PFSK-1 (cell line): Measurements from ENCODE around the gene RTN4RL2.

Experiments
- FOXP2 ChIP-seq: optimal IDR thresholded peaks from 2 replicates; pipeline ENCODE3; 2011; ENCODE audit warnings: borderline replicate concordance, control low read depth, inconsistent platforms; ENCODE audit not compliant: insufficient read depth; ENCODE audit errors: extremely low read length, extremely low read depth
- POLR2AphosphoS5 ChIP-seq: IDR thresholded peaks from 2 replicates; pipeline ENCODE4 v1.6.1; 2012; ENCODE audit warnings: low read depth, mild to moderate bottlenecking, control low read depth, low read length, moderate library complexity
- REST ChIP-seq, 2 experiments: IDR thresholded peaks; 2 replicates each; pipeline versions ENCODE4 v1.6.1 to v1.8.0; 2011 to 2012; ENCODE audit warnings: low read depth in 2 of 2, low read length in 2 of 2, control low read depth in 1 of 2, inconsistent platforms in 1 of 2, mild to moderate bottlenecking in 1 of 2, moderate library complexity in 1 of 2; ENCODE audit not compliant: insufficient read depth in 1 of 2
- SIN3A ChIP-seq: IDR thresholded peaks from 2 replicates; pipeline ENCODE4 v1.6.1; 2012; ENCODE audit warnings: mild to moderate bottlenecking, low read length, moderate library complexity, borderline replicate concordance; ENCODE audit not compliant: insufficient read depth
- TAF1 ChIP-seq: IDR thresholded peaks from 2 replicates; pipeline ENCODE4 v1.6.1; 2012; ENCODE audit warnings: low read length, control low read depth, borderline replicate concordance; ENCODE audit not compliant: insufficient read depth

The RTN4RL2 gene

DNA sequence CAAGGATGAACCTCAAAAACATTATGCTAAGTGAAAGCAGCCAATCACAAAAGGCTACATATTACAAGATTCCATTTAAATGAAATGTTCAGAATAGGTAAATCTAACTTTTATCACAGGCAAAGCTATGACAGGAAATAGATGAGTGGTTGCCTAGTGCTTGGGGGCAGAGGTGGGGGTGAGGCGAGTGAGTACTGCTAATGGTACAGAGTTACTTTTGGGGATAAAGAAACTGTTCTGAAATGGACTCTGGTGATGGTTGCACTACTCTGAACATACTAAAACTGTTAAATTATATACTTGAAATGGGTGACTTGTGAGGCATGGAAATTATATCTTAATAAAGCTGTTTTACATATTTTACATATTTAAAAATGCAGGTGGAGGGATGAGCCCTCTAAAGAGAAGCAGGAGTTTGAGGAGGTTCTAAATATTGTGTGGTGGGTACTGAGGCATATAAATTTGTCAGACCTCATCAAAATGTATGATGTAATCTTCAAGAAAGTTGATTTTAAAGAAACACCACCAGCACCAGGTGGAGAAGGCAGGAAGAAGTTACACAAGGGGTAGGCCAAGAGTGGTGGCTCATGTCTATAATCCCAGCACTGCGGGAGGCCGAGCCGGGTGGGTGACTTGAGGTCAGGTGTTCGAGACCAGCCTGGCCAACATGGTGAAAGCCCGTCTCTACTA is 51.6 kb downstream of the RTN4RL2 start:
- no peak for TF ChIP-seq REST (IDR thresholded peaks at IDR 0.05; ENCODE audit: insufficient read depth in 1 of 2, low read depth in 2 of 2, low read length in 2 of 2)

DNA sequence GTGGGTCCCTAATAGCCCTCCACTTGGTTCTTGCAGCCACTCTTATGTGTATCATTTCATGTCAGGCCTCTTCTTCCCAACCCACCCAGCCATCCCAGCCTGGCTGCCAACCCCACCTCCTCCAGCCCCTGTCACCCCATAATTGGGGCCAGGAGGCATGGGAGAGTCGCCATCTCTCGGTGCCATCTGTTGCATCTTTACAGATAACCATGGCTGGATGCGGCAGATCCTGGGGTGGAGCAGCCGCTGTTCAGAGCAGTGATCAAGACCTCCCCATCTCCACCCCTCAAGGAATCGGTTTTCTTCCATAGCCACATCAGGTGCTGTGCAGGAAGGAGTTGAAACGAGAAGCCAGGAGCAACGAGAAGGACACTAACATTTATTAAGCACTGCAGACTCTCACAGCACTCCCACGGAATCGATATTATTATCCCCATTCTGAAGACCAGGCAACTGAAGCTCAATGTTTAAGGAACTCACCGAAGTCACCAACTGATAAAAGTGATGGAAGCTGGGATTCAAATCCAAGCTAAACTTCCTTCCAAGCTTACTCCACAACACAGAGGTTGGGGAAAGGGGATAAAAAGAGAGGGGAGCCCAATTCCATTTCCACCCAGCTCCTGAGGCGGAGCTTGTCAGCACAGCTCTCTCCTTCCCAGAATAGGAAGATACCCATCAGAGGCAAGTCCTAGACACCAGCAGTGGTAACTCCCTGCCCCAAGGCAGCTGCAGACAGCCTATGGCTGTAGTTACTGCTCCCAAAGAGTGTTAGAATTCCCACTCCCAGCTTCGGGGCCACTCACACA is 52.5 kb downstream of the RTN4RL2 start:
- TF ChIP-seq TAF1: no peak
- TF ChIP-seq SIN3A: no peak
- no peak for TF ChIP-seq POLR2AphosphoS5
- no peak for TF ChIP-seq FOXP2
- no peak for TF ChIP-seq REST (IDR thresholded peaks at IDR 0.05; ENCODE audit: insufficient read depth in 1 of 2, low read depth in 2 of 2, low read length in 2 of 2)

- TF ChIP-seq POLR2AphosphoS5 (no peak), FOXP2 (no peak), SIN3A (no peak)
These were observed 53.1 kb downstream of the RTN4RL2 start for GRCh38 chr11:57513452-57513795.

GRCh38 chr11:57513911-57514537 is 53.7 kb downstream of the RTN4RL2 start:
- TF ChIP-seq SIN3A (no peak), FOXP2 (peak; percentile 11), TAF1 (no peak), POLR2AphosphoS5 (no peak), REST (IDR thresholded peaks at IDR 0.05; ENCODE audit: insufficient read depth in 1 of 2, low read depth in 2 of 2, low read length in 2 of 2) (no peak)

DNA sequence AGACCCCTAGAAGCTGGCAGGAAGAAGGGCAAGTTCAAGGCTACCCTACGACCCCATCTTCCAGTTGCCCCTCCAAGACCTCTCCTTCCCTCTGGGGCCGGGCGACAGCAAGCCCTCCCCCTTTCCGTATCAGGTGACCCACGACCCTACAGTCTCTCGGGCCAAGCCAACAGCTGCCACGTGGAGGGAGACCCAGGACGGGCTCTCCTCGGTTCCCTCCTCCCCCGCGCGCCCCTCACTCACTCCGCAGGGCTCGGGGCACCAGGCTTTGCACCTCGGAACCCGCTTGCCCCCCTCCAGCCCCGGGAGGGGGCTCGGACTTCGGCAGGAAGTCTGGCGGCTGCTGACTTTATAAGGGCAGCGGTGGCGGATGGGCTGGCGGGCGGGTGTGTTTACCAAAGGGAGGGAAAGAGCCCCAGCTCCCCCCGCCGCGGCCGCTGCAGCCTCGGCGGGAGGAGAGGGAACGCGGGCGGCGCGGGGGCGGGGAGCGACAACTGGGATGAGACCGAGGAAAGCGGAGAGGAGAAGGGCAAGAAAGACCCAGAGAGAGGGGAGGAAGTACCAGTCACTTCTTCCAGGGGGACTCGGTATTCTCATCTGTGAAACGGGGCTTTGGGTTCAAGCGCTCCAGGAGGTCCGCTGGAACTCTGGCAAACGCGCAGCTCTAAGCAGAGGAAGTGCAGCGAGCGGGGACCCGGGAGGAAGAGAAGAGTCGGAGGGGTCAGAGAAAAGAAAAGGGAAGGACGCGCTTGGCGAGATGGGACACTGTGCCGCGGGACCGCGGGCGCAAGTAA is 54.4 kb downstream of the RTN4RL2 start:
- TF ChIP-seq TAF1 (no peak), FOXP2 (no peak), REST (IDR thresholded peaks at IDR 0.05; ENCODE audit: insufficient read depth in 1 of 2, low read depth in 2 of 2, low read length in 2 of 2) (no peak)
